ENCODE data around the gene NDUFV2.

GRCh38 chr18:9070212-9070611 lies 32.3 kb upstream of the NDUFV2 start:
- TF ChIP-seq TOX (CRISPR knock-in tag; IDR thresholded peaks at IDR 0.05; ENCODE audit: borderline replicate concordance) (no peak), CSRNP3 (CRISPR knock-in tag; IDR thresholded peaks at IDR 0.05) (no peak), ZFP30 (CRISPR knock-in tag; IDR thresholded peaks at IDR 0.05) (no peak), TCF4 (CRISPR knock-in tag; IDR thresholded peaks at IDR 0.05; ENCODE audit: borderline replicate concordance) (no peak), POU6F1 (CRISPR knock-in tag; IDR thresholded peaks at IDR 0.05; ENCODE audit: borderline replicate concordance, low read depth) (no peak), GLIS3 (CRISPR knock-in tag; IDR thresholded peaks at IDR 0.05) (no peak), RARB (CRISPR knock-in tag; IDR thresholded peaks at IDR 0.05) (no peak), PATZ1 (CRISPR knock-in tag; IDR thresholded peaks at IDR 0.05; ENCODE audit: borderline replicate concordance) (no peak), PPARA (CRISPR knock-in tag; IDR thresholded peaks at IDR 0.05; ENCODE audit: borderline replicate concordance) (no peak), ARNTL (CRISPR knock-in tag; IDR thresholded peaks at IDR 0.05; ENCODE audit: borderline replicate concordance, low read depth) (no peak), CSDC2 (CRISPR knock-in tag; IDR thresholded peaks at IDR 0.05) (no peak)
